ENCODE data around the gene TPRA1.

The TPRA1 gene

GRCh38 chr3:127572186-127572585, 18.3 kb downstream of the TPRA1 start:
- Mint-ChIP-seq H3K4me1 (ENCODE audit: low read depth) (peaks cover 12% of the 10 kb centered on the region), H3K4me3 (no peak overlapping the region), H3K36me3 (ENCODE audit: low read depth) (peaks cover 62% of the 10 kb centered on the region), H3K27me3 (no peaks in the 10 kb centered on the region), H3K9me3 (no peaks in the 10 kb centered on the region), H3K27ac (no peak overlapping the region)
- no peak for DNase-seq

GRCh38 chr3:127570520-127570919, 20.0 kb downstream of the TPRA1 start:
- Mint-ChIP-seq H3K4me3 (no peak overlapping the region), H3K36me3 (ENCODE audit: low read depth) (peaks cover 47% of the 10 kb centered on the region), H3K27me3 (peaks cover 1% of the 10 kb centered on the region), H3K9me3 (no peaks in the 10 kb centered on the region), H3K27ac (no peak overlapping the region), H3K4me1 (ENCODE audit: low read depth) (peaks cover 8% of the 10 kb centered on the region)
- no peak for DNase-seq

- Mint-ChIP-seq H3K4me1 (ENCODE audit: low read depth) (no peaks in the 10 kb centered on the region), H3K36me3 (ENCODE audit: low read depth) (peaks cover 36% of the 10 kb centered on the region), H3K27me3 (peaks cover 3% of the 10 kb centered on the region), H3K27ac (peak overlapping the region; percentile 55), H3K9me3 (no peaks in the 10 kb centered on the region), H3K4me3 (no peak overlapping the region)
- no peak for DNase-seq
Observed at GRCh38 chr3:127569160-127569559, 21.4 kb downstream of the TPRA1 start.

- no peak overlapping the region for H3K4me3 Mint-ChIP-seq
- H3K36me3 Mint-ChIP-seq (ENCODE audit: low read depth) = peaks cover 31% of the 10 kb centered on the region
- no peak for DNase-seq
- peaks cover 3% of the 10 kb centered on the region for H3K27me3 Mint-ChIP-seq
- no peak overlapping the region for H3K27ac Mint-ChIP-seq
- H3K4me1 Mint-ChIP-seq (ENCODE audit: low read depth) = no peaks in the 10 kb centered on the region
- no peaks in the 10 kb centered on the region for H3K9me3 Mint-ChIP-seq
Observed at GRCh38 chr3:127568586-127568985, 21.9 kb downstream of the TPRA1 start.

GRCh38 chr3:127566833-127567232, 23.7 kb downstream of the TPRA1 start:
- H3K4me3 Mint-ChIP-seq = no peak overlapping the region
- H3K4me1 Mint-ChIP-seq (ENCODE audit: low read depth) = no peaks in the 10 kb centered on the region
- H3K9me3 Mint-ChIP-seq = no peaks in the 10 kb centered on the region
- H3K27ac Mint-ChIP-seq = no peak overlapping the region
- peaks cover 3% of the 10 kb centered on the region for H3K27me3 Mint-ChIP-seq
- no peak for DNase-seq
- peaks cover 16% of the 10 kb centered on the region for H3K36me3 Mint-ChIP-seq (ENCODE audit: low read depth)

- peaks cover 5% of the 10 kb centered on the region for H3K36me3 Mint-ChIP-seq (ENCODE audit: low read depth)
- H3K4me3 Mint-ChIP-seq = no peak overlapping the region
- DNase-seq = no peak
- no peak overlapping the region for H3K27ac Mint-ChIP-seq
- H3K4me1 Mint-ChIP-seq (ENCODE audit: low read depth) = no peaks in the 10 kb centered on the region
- peaks cover 3% of the 10 kb centered on the region for H3K27me3 Mint-ChIP-seq
- H3K9me3 Mint-ChIP-seq = no peaks in the 10 kb centered on the region
Observed at GRCh38 chr3:127565711-127566110, 24.8 kb downstream of the TPRA1 start.

GRCh38 chr3:127560051-127560787, 30.3 kb downstream of the TPRA1 start:
- peaks cover 8% of the 10 kb centered on the region for H3K9me3 Mint-ChIP-seq
- DNase-seq = no peak
- no peak overlapping the region for H3K27ac Mint-ChIP-seq
- H3K36me3 Mint-ChIP-seq (ENCODE audit: low read depth) = no peaks in the 10 kb centered on the region
- no peak overlapping the region for H3K4me3 Mint-ChIP-seq
- H3K4me1 Mint-ChIP-seq (ENCODE audit: low read depth) = peaks cover 4% of the 10 kb centered on the region
- H3K27me3 Mint-ChIP-seq = no peaks in the 10 kb centered on the region

- Mint-ChIP-seq H3K36me3 (ENCODE audit: low read depth) (no peaks in the 10 kb centered on the region), H3K27me3 (peaks cover 3% of the 10 kb centered on the region), H3K4me1 (ENCODE audit: low read depth) (peaks cover 4% of the 10 kb centered on the region), H3K4me3 (no peak overlapping the region), H3K27ac (no peak overlapping the region), H3K9me3 (peaks cover 8% of the 10 kb centered on the region)
- DNase-seq = no peak
Observed at GRCh38 chr3:127556565-127556964, 34.0 kb downstream of the TPRA1 start.

GRCh38 chr3:127555108-127555507, 35.4 kb downstream of the TPRA1 start:
- DNase-seq = no peak
- no peak overlapping the region for H3K4me3 Mint-ChIP-seq
- H3K9me3 Mint-ChIP-seq = peaks cover 5% of the 10 kb centered on the region
- no peak overlapping the region for H3K27ac Mint-ChIP-seq
- no peaks in the 10 kb centered on the region for H3K36me3 Mint-ChIP-seq (ENCODE audit: low read depth)
- H3K4me1 Mint-ChIP-seq (ENCODE audit: low read depth) = peaks cover under 1% of the 10 kb centered on the region
- H3K27me3 Mint-ChIP-seq = peaks cover 3% of the 10 kb centered on the region

- no peak overlapping the region for H3K27ac Mint-ChIP-seq
- H3K4me1 Mint-ChIP-seq (ENCODE audit: low read depth) = peaks cover 5% of the 10 kb centered on the region
- peaks cover 8% of the 10 kb centered on the region for H3K27me3 Mint-ChIP-seq
- DNase-seq = no peak
- H3K36me3 Mint-ChIP-seq (ENCODE audit: low read depth) = no peaks in the 10 kb centered on the region
- no peaks in the 10 kb centered on the region for H3K9me3 Mint-ChIP-seq
- no peak overlapping the region for H3K4me3 Mint-ChIP-seq
Observed at GRCh38 chr3:127552038-127552437, 38.5 kb downstream of the TPRA1 start.

GRCh38 chr3:127551178-127551577, 39.4 kb downstream of the TPRA1 start:
- no peak for DNase-seq
- Mint-ChIP-seq H3K4me1 (ENCODE audit: low read depth) (peaks cover 10% of the 10 kb centered on the region), H3K4me3 (no peak overlapping the region), H3K9me3 (no peaks in the 10 kb centered on the region), H3K27me3 (peaks cover 8% of the 10 kb centered on the region), H3K36me3 (ENCODE audit: low read depth) (no peaks in the 10 kb centered on the region), H3K27ac (no peak overlapping the region)

- H3K36me3 Mint-ChIP-seq (ENCODE audit: low read depth) = no peaks in the 10 kb centered on the region
- H3K27me3 Mint-ChIP-seq = peaks cover 8% of the 10 kb centered on the region
- peaks cover 10% of the 10 kb centered on the region for H3K4me1 Mint-ChIP-seq (ENCODE audit: low read depth)
- no peak for DNase-seq
- H3K9me3 Mint-ChIP-seq = no peaks in the 10 kb centered on the region
- no peak overlapping the region for H3K27ac Mint-ChIP-seq
- H3K4me3 Mint-ChIP-seq = no peak overlapping the region
Observed at GRCh38 chr3:127550468-127551157, 39.9 kb downstream of the TPRA1 start.

- Mint-ChIP-seq H3K36me3 (ENCODE audit: low read depth) (no peaks in the 10 kb centered on the region), H3K4me3 (no peak overlapping the region), H3K4me1 (ENCODE audit: low read depth) (peaks cover 10% of the 10 kb centered on the region), H3K27ac (no peak overlapping the region), H3K27me3 (peaks cover 8% of the 10 kb centered on the region), H3K9me3 (no peaks in the 10 kb centered on the region)
- DNase-seq = no peak
Observed at GRCh38 chr3:127549826-127550467, 40.6 kb downstream of the TPRA1 start.

GRCh38 chr3:127547761-127548605, 42.5 kb downstream of the TPRA1 start:
- peaks cover 10% of the 10 kb centered on the region for H3K4me1 Mint-ChIP-seq (ENCODE audit: low read depth)
- no peaks in the 10 kb centered on the region for H3K9me3 Mint-ChIP-seq
- peak overlapping the region; percentile 66 for H3K4me3 Mint-ChIP-seq
- DNase-seq = peak; percentile 90
- peaks cover 8% of the 10 kb centered on the region for H3K27me3 Mint-ChIP-seq
- no peak overlapping the region for H3K27ac Mint-ChIP-seq
- no peaks in the 10 kb centered on the region for H3K36me3 Mint-ChIP-seq (ENCODE audit: low read depth)

Data from activated T-cell treated with anti-CD3 and anti-CD28 coated beads, Interleukin-2, amount 50 U/mL, for 24 hours (primary cell).